GM19455 (cell line): ENCODE data around the gene HOXC5.

Experiments used
- ATAC-seq: cut with Tn5 transposase; IDR thresholded peaks from one replicate; pipeline ENCODE4 v1.9.1; 2021; ENCODE audit not compliant: unreplicated experiment

Gene HOXC5

GRCh38 chr12:54019091-54019811 is 13.6 kb upstream of the HOXC5 start:
- no peak for ATAC-seq

- ATAC-seq = no peak
Observed at GRCh38 chr12:54019924-54020590, 12.8 kb upstream of the HOXC5 start.

GRCh38 chr12:54020591-54021405 is 12.1 kb upstream of the HOXC5 start:
- no peak for ATAC-seq

- ATAC-seq = no peak
Observed at GRCh38 chr12:54021432-54022013, 11.3 kb upstream of the HOXC5 start.

- no peak for ATAC-seq
Observed at GRCh38 chr12:54022960-54023884, 9.6 kb upstream of the HOXC5 start.

- ATAC-seq = no peak
Observed at GRCh38 chr12:54024127-54024526, 8.7 kb upstream of the HOXC5 start.

- ATAC-seq = no peak
Observed at GRCh38 chr12:54024581-54025305, 8.1 kb upstream of the HOXC5 start.

GRCh38 chr12:54025499-54026405 is 7.1 kb upstream of the HOXC5 start:
- ATAC-seq = no peak

- ATAC-seq = no peak
Observed at GRCh38 chr12:54026640-54027441, 6.0 kb upstream of the HOXC5 start.

GRCh38 chr12:54027442-54027786 is 5.4 kb upstream of the HOXC5 start:
- no peak for ATAC-seq

GRCh38 chr12:54028314-54029201 is 4.3 kb upstream of the HOXC5 start, which contains the start of gene HOXC6:
HOXC6 (plus strand) TSS chr12:54028440; CDS start chr12:54028522, 82 bp downstream.
- ATAC-seq = no peak

- ATAC-seq = no peak
Observed at GRCh38 chr12:54029529-54030441, 3.1 kb upstream of the HOXC5 start.

GRCh38 chr12:54030442-54030801 is 2.4 kb upstream of the HOXC5 start:
- no peak for ATAC-seq

GRCh38 chr12:54030889-54031471 is 1.9 kb upstream of the HOXC5 start:
- ATAC-seq = no peak

GRCh38 chr12:54031480-54031879 is 1.4 kb upstream of the HOXC5 start:
- ATAC-seq = no peak
